ENCODE results near the gene CBX8.

CBX8 gene

GRCh38 chr17:79810130-79811010, 13.5 kb upstream of the CBX8 start:
- Histone ChIP-seq H3K36me3 (ENCODE audit: insufficient read depth, low read length) (no peaks in the 10 kb centered on the region), H3K27me3 (ENCODE audit: insufficient read depth, low read length) (peaks cover 94% of the 10 kb centered on the region), H3K4me3 (ENCODE audit: low read length) (peak overlapping the region; percentile 34), H3K9me3 (ENCODE audit: insufficient read depth, low read depth, low read length) (no peaks in the 10 kb centered on the region), H3K9ac (ENCODE audit: low read depth, low read length) (peak overlapping the region; percentile 61; the same call in 1 of the 2 replicates), H3K27ac (ENCODE audit: low read depth, low read length) (no peak overlapping the region), H3K4me1 (ENCODE audit: insufficient read depth, low read length) (peaks cover 40% of the 10 kb centered on the region)
- WGBS: 2% methylated on average over 66 of the region's 79 CpGs

- peak overlapping the region; percentile 34; the same call in 1 of the 2 replicates for H3K4me3 ChIP-seq (ENCODE audit: low read length)
- no peak overlapping the region; the same call in 1 of the 2 replicates for H3K27ac ChIP-seq (ENCODE audit: low read depth, low read length)
- H3K27me3 ChIP-seq (ENCODE audit: insufficient read depth, low read length): peaks cover 94% of the 10 kb centered on the region
- H3K9me3 ChIP-seq (ENCODE audit: insufficient read depth, low read depth, low read length): no peaks in the 10 kb centered on the region
- H3K36me3 ChIP-seq (ENCODE audit: insufficient read depth, low read length): no peaks in the 10 kb centered on the region
- H3K9ac ChIP-seq (ENCODE audit: low read depth, low read length): peak overlapping the region; percentile 61; the same call in 1 of the 2 replicates
- H3K4me1 ChIP-seq (ENCODE audit: insufficient read depth, low read length): peaks cover 46% of the 10 kb centered on the region
- 2% methylated on average over 39 of the region's 40 CpGs for WGBS
Observed at GRCh38 chr17:79809530-79810129, 12.8 kb upstream of the CBX8 start.

DNA sequence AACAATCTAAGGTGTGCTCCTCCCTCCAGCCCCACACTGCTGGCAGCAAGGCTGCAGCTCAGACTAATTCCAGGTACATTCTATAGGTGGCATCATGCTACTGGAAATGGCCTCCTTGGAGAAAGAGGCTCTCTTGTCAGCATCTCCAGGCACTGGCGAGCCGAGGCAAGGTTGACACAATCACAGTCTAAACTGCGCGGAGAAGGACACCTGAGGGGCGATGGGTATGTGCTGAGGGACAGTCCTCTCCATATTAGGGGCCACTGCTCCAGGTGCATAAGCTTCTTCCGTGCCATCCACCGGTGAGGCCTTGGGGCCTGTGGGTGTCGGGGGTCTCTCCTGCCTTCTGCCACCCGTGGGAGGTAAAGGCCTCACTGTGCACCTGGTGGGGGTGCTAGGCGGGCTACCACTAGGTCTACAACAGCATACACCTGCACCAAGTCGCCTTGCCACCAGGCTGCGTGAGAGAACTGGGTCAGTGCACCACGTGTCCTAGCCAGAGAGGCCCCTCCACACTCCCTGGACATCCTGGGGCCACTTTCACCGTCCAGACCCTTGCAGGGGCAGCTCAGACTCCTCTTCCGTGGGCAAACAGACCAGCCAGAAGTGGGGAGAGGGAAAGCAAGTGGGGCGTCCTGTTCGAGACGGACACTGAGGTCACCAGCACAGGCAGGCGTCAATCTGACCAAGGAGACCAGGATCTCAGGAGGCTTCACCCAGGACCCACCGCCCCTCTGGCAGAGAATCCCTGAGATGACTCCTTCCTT, 12.1 kb upstream of the CBX8 start:
- Histone ChIP-seq H3K27ac (ENCODE audit: low read depth, low read length) (no peak overlapping the region), H3K9ac (ENCODE audit: low read depth, low read length) (no peak overlapping the region), H3K4me3 (ENCODE audit: low read length) (no peak overlapping the region), H3K27me3 (ENCODE audit: insufficient read depth, low read length) (peaks cover 94% of the 10 kb centered on the region), H3K9me3 (ENCODE audit: insufficient read depth, low read depth, low read length) (no peaks in the 10 kb centered on the region), H3K36me3 (ENCODE audit: insufficient read depth, low read length) (no peaks in the 10 kb centered on the region), H3K4me1 (ENCODE audit: insufficient read depth, low read length) (peaks cover 42% of the 10 kb centered on the region)
- 19% methylated on average over 20 of the region's 20 CpGs for WGBS

- Histone ChIP-seq H3K4me3 (ENCODE audit: low read length) (no peak overlapping the region), H3K36me3 (ENCODE audit: insufficient read depth, low read length) (no peaks in the 10 kb centered on the region), H3K27me3 (ENCODE audit: insufficient read depth, low read length) (peaks cover 97% of the 10 kb centered on the region), H3K9ac (ENCODE audit: low read depth, low read length) (no peak overlapping the region), H3K27ac (ENCODE audit: low read depth, low read length) (no peak overlapping the region), H3K4me1 (ENCODE audit: insufficient read depth, low read length) (peaks cover 38% of the 10 kb centered on the region), H3K9me3 (ENCODE audit: insufficient read depth, low read depth, low read length) (peaks cover 5% of the 10 kb centered on the region; the same call in 1 of the 2 replicates)
- 38% methylated on average over 13 of the region's 13 CpGs for WGBS
Observed at GRCh38 chr17:79806863-79807720, 10.2 kb upstream of the CBX8 start.

GRCh38 chr17:79806446-79806760, 9.5 kb upstream of the CBX8 start:
- H3K4me3 ChIP-seq (ENCODE audit: low read length): no peak overlapping the region
- H3K9me3 ChIP-seq (ENCODE audit: insufficient read depth, low read depth, low read length): peaks cover 5% of the 10 kb centered on the region; the same call in 1 of the 2 replicates
- no peaks in the 10 kb centered on the region for H3K36me3 ChIP-seq (ENCODE audit: insufficient read depth, low read length)
- peaks cover 97% of the 10 kb centered on the region for H3K27me3 ChIP-seq (ENCODE audit: insufficient read depth, low read length)
- peaks cover 35% of the 10 kb centered on the region for H3K4me1 ChIP-seq (ENCODE audit: insufficient read depth, low read length)
- no peak overlapping the region for H3K27ac ChIP-seq (ENCODE audit: low read depth, low read length)
- no peak overlapping the region for H3K9ac ChIP-seq (ENCODE audit: low read depth, low read length)
- 30% methylated on average over 2 of the region's 4 CpGs for WGBS

GRCh38 chr17:79804856-79805696, 8.2 kb upstream of the CBX8 start:
- no peak overlapping the region for H3K9ac ChIP-seq (ENCODE audit: low read depth, low read length)
- no peak overlapping the region for H3K27ac ChIP-seq (ENCODE audit: low read depth, low read length)
- H3K9me3 ChIP-seq (ENCODE audit: insufficient read depth, low read depth, low read length): peaks cover 5% of the 10 kb centered on the region; the same call in 1 of the 2 replicates
- peaks cover 34% of the 10 kb centered on the region for H3K4me1 ChIP-seq (ENCODE audit: insufficient read depth, low read length)
- WGBS: 9% methylated on average over 19 of the region's 22 CpGs
- no peak overlapping the region for H3K4me3 ChIP-seq (ENCODE audit: low read length)
- H3K27me3 ChIP-seq (ENCODE audit: insufficient read depth, low read length): peaks cover 98% of the 10 kb centered on the region
- H3K36me3 ChIP-seq (ENCODE audit: insufficient read depth, low read length): no peaks in the 10 kb centered on the region

DNA sequence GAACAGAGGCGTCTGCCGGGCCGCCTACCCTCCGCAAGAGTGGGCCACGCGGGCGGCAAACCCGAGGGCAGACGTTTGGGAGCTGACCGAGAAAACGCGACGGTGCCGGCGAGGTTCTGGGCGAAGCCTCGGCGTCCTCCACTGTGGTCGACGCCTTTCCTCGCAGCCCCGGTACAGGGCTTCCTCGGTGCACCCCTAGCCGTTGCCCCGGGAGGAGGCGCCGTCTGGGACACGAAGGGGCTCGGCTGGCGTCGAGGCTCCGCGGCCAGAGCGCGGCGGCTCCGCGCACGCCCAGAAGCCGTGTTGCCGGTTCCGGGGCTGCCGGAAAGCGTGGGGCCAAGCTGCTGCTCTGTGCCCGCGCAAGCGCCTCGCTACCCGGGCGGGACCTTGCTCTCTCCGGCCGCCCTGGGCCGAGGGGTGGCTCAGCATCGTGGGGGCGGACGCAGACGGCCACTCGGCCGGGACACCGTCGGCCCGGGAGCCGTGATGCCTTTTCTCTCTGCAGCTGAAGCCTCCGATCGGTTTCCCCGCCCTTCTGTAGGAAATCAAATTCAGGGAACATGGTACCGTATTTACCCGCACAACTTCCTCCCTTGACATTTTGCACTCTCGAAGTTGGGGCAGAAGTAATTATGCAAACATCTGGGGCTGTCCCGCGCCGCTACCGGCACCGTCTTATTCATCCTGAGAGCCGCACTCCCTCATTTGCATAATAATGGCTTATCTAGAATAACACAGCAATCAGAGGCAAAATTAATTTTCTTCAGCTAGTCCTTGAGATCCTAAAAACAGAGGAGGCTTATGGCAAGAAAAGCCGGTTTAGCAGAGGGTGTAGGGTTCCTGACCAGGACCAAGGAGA, 7.3 kb upstream of the CBX8 start:
- Histone ChIP-seq H3K27me3 (ENCODE audit: insufficient read depth, low read length) (peaks cover 100% of the 10 kb centered on the region), H3K36me3 (ENCODE audit: insufficient read depth, low read length) (no peaks in the 10 kb centered on the region), H3K4me1 (ENCODE audit: insufficient read depth, low read length) (peaks cover 39% of the 10 kb centered on the region), H3K4me3 (ENCODE audit: low read length) (peak overlapping the region; percentile 36), H3K27ac (ENCODE audit: low read depth, low read length) (no peak overlapping the region), H3K9ac (ENCODE audit: low read depth, low read length) (no peak overlapping the region), H3K9me3 (ENCODE audit: insufficient read depth, low read depth, low read length) (peaks cover 5% of the 10 kb centered on the region; the same call in 1 of the 2 replicates)
- 2% methylated on average over 76 of the region's 76 CpGs for WGBS

- peaks cover 100% of the 10 kb centered on the region for H3K27me3 ChIP-seq (ENCODE audit: insufficient read depth, low read length)
- H3K27ac ChIP-seq (ENCODE audit: low read depth, low read length): no peak overlapping the region
- 5% methylated on average over 31 of the region's 31 CpGs for whole genome bisulfite sequencing
- H3K36me3 ChIP-seq (ENCODE audit: insufficient read depth, low read length): no peaks in the 10 kb centered on the region
- H3K9me3 ChIP-seq (ENCODE audit: insufficient read depth, low read depth, low read length): peaks cover 5% of the 10 kb centered on the region; the same call in 1 of the 2 replicates
- no peak overlapping the region for H3K4me3 ChIP-seq (ENCODE audit: low read length)
- H3K4me1 ChIP-seq (ENCODE audit: insufficient read depth, low read length): peaks cover 37% of the 10 kb centered on the region
- H3K9ac ChIP-seq (ENCODE audit: low read depth, low read length): no peak overlapping the region
Observed at GRCh38 chr17:79803421-79803996, 6.6 kb upstream of the CBX8 start.

- no peaks in the 10 kb centered on the region for H3K36me3 ChIP-seq (ENCODE audit: insufficient read depth, low read length)
- H3K4me1 ChIP-seq (ENCODE audit: insufficient read depth, low read length): peaks cover 39% of the 10 kb centered on the region
- peaks cover 100% of the 10 kb centered on the region for H3K27me3 ChIP-seq (ENCODE audit: insufficient read depth, low read length)
- H3K9ac ChIP-seq (ENCODE audit: low read depth, low read length): no peak overlapping the region
- H3K27ac ChIP-seq (ENCODE audit: low read depth, low read length): no peak overlapping the region
- H3K9me3 ChIP-seq (ENCODE audit: insufficient read depth, low read depth, low read length): peaks cover 5% of the 10 kb centered on the region; the same call in 1 of the 2 replicates
- H3K4me3 ChIP-seq (ENCODE audit: low read length): no peak overlapping the region
- 3% methylated on average over 54 of the region's 57 CpGs for WGBS
Observed at GRCh38 chr17:79802736-79803420, 6.0 kb upstream of the CBX8 start.

All from HUES64 (cell line).